ENCODE measurements around the gene PSMD5. TPM values are rescaled to one million over a fixed set of nuclear protein-coding genes. Genes with fewer than 3 reads are reported as not detected.

The PSMD5 gene
- polyA plus RNA-seq, 12 donors, result 19.9 to 35.6 (median 25.6) TPM; not detected in 1

Other genes starting within 250 kb of the PSMD5 start
- 10 to 100 TPM in 3 of 12 donors, 1 to 10 TPM in 8, not detected in 1; 6.5 to 16.9 (median 8.0) TPM for gene MEGF9, start 128.5 kb downstream of the PSMD5 start, polyA plus RNA-seq (ENCODE audit: insufficient read length in 12 of 12)
- 10 to 100 TPM in 11 of 12 donors, not detected in 1; 22.4 to 44.3 (median 35.4) TPM for gene FBXW2, start 49.5 kb downstream of the PSMD5 start, polyA plus RNA-seq (ENCODE audit: insufficient read length in 12 of 12)
- gene PHF19, start 34.3 kb upstream of the PSMD5 start, polyA plus RNA-seq (ENCODE audit: insufficient read length in 12 of 12), result 10 to 100 TPM in 11 of 12 donors, not detected in 1; 30.2 to 60.8 (median 36.6) TPM
- gene TRAF1, start 83.9 kb upstream of the PSMD5 start, polyA plus RNA-seq (ENCODE audit: insufficient read length in 12 of 12), result 1 to 10 TPM in 11 of 12 donors, not detected in 1; 2.8 to 7.3 (median 4.0) TPM
- 10 to 100 TPM in 4 of 12 donors, 1 to 10 TPM in 7, not detected in 1; 5.0 to 13.7 (median 9.1) TPM for gene C5, start 207.4 kb upstream of the PSMD5 start, polyA plus RNA-seq (ENCODE audit: insufficient read length in 12 of 12)
- 10 to 100 TPM in 11 of 12 donors, not detected in 1; 13.6 to 43.6 (median 20.3) TPM for gene CNTRL, start 232.0 kb upstream of the PSMD5 start, polyA plus RNA-seq (ENCODE audit: insufficient read length in 12 of 12)